HG02938 (cell line): Measurements from ENCODE around the gene MPPED2.

Experiments used
- ATAC-seq: cut with Tn5 transposase; IDR thresholded peaks from one replicate; pipeline ENCODE4 v1.9.1; 2021; ENCODE audit warnings: mild to moderate bottlenecking, moderate library complexity; ENCODE audit not compliant: unreplicated experiment

MPPED2 gene

GRCh38 chr11:30423886-30424285 lies 162.3 kb downstream of the MPPED2 start:
- no peak for ATAC-seq

- no peak for ATAC-seq
Observed at GRCh38 chr11:30423279-30423648, 162.9 kb downstream of the MPPED2 start.

GRCh38 chr11:30422447-30423278 lies 163.5 kb downstream of the MPPED2 start:
- ATAC-seq, result no peak

- ATAC-seq, result no peak
Observed at GRCh38 chr11:30420233-30420787, 165.8 kb downstream of the MPPED2 start.

- ATAC-seq, result no peak
Observed at GRCh38 chr11:30414806-30415205, 171.3 kb downstream of the MPPED2 start.

- no peak for ATAC-seq
Observed at GRCh38 chr11:30414244-30414643, 171.9 kb downstream of the MPPED2 start.

- no peak for ATAC-seq
Observed at GRCh38 chr11:30412509-30412908, 173.6 kb downstream of the MPPED2 start.

- no peak for ATAC-seq
Observed at GRCh38 chr11:30411383-30411782, 174.8 kb downstream of the MPPED2 start.

- no peak for ATAC-seq
Observed at GRCh38 chr11:30406978-30407762, 179.0 kb downstream of the MPPED2 start.

- no peak for ATAC-seq
Observed at GRCh38 chr11:30405385-30405784, 180.8 kb downstream of the MPPED2 start.

- no peak for ATAC-seq
Observed at GRCh38 chr11:30404136-30404535, 182.0 kb downstream of the MPPED2 start.

- ATAC-seq, result no peak
Observed at GRCh38 chr11:30395751-30396150, 190.4 kb downstream of the MPPED2 start.

GRCh38 chr11:30393012-30393411 lies 193.1 kb downstream of the MPPED2 start:
- no peak for ATAC-seq

GRCh38 chr11:30392221-30392784 lies 193.8 kb downstream of the MPPED2 start:
- ATAC-seq, result no peak

GRCh38 chr11:30388957-30389356 lies 197.2 kb downstream of the MPPED2 start:
- ATAC-seq, result no peak

GRCh38 chr11:30387891-30388861 lies 198.0 kb downstream of the MPPED2 start:
- no peak for ATAC-seq

- ATAC-seq, result no peak
Observed at GRCh38 chr11:30381879-30382278, 204.3 kb downstream of the MPPED2 start.

- ATAC-seq, result no peak
Observed at GRCh38 chr11:30380846-30381245, 205.3 kb downstream of the MPPED2 start.

GRCh38 chr11:30377347-30377746 lies 208.8 kb downstream of the MPPED2 start:
- ATAC-seq, result no peak

GRCh38 chr11:30370164-30370563 lies 216.0 kb downstream of the MPPED2 start:
- ATAC-seq, result no peak
